Breast epithelium (tissue), 3 donors: ENCODE measurements around the gene LCAT.

ENCODE experiments used
- POLR2AphosphoS5 ChIP-seq, 3 donors: sonication (generic); formaldehyde crosslinking; IDR thresholded peaks; one replicate each; pipeline ENCODE4 v1.6.1; 2017; ENCODE audit warnings: antibody characterized with exemption in 3 of 3
- TF ChIP-seq, protein P1 (sequence below), 3 donors: fragments of 450-650 bp; IDR thresholded peaks; one replicate each; pipeline ENCODE4 v1.5.1; 2016 to 2017; ENCODE audit warnings: antibody characterized with exemption in 3 of 3, mild to moderate bottlenecking in 3 of 3, moderate library complexity in 3 of 3

DNA sequence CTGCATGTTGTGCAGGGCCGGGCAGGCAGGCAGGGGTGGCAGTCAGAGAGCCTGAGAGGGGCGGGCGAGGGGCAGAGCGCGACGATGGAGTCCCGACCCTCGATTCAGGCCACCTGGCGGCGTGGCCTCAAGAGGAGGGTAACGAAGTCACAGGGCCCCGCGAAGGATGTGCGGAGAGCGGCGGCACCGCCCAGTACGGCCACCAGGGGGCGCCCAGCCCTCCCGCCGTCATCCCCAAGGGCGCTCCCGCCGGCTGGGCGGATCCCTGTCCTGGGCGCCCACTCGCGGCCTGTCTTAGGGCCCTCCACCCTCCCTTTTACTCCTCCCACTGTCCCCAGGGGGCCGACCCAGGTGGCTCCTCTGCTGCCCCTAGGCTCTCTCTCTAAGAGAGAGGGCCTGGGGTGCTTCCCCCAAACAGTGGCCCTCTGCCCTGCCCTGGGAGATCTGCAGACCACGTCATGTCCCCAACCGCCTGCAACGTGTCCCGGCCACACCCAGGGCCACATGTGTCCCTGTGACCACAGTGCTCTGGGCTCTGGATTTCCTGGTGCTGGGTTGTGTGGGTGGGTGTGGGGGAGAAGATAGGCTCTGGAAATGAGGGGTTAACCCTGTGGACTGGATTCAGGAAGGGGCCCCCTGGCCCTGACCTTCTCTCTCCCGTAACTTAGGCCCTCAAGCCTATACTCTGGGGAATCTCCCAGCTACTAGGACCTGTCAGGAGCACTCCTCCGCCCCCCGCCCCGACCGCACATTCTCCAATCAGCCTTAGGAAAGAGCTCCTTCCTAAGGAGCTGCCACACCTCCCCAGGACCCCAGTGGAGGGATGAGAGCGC, 49.5 kb upstream of the LCAT start:
- peak in 2 of 3 donors; percentile 20 to 38 for TF ChIP-seq POLR2AphosphoS5 (IDR thresholded peaks at IDR 0.05)
- TF ChIP-seq, protein P1, sequence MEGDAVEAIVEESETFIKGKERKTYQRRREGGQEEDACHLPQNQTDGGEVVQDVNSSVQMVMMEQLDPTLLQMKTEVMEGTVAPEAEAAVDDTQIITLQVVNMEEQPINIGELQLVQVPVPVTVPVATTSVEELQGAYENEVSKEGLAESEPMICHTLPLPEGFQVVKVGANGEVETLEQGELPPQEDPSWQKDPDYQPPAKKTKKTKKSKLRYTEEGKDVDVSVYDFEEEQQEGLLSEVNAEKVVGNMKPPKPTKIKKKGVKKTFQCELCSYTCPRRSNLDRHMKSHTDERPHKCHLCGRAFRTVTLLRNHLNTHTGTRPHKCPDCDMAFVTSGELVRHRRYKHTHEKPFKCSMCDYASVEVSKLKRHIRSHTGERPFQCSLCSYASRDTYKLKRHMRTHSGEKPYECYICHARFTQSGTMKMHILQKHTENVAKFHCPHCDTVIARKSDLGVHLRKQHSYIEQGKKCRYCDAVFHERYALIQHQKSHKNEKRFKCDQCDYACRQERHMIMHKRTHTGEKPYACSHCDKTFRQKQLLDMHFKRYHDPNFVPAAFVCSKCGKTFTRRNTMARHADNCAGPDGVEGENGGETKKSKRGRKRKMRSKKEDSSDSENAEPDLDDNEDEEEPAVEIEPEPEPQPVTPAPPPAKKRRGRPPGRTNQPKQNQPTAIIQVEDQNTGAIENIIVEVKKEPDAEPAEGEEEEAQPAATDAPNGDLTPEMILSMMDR (IDR thresholded peaks at IDR 0.05), result peak; percentile 89 to 95 (median 92)
